ENCODE data around the gene PTPRA. TPM values are rescaled to one million over a fixed set of nuclear protein-coding genes. Genes with fewer than 3 reads are reported as not detected.

PTPRA gene
- total and polyA plus RNA-seq, 9 of the 15 experiments (the other 6 are each of a cell fraction or from before 2014, with no cell fraction given): 3.4 to 80.5 (median 28.0) TPM

DNA sequence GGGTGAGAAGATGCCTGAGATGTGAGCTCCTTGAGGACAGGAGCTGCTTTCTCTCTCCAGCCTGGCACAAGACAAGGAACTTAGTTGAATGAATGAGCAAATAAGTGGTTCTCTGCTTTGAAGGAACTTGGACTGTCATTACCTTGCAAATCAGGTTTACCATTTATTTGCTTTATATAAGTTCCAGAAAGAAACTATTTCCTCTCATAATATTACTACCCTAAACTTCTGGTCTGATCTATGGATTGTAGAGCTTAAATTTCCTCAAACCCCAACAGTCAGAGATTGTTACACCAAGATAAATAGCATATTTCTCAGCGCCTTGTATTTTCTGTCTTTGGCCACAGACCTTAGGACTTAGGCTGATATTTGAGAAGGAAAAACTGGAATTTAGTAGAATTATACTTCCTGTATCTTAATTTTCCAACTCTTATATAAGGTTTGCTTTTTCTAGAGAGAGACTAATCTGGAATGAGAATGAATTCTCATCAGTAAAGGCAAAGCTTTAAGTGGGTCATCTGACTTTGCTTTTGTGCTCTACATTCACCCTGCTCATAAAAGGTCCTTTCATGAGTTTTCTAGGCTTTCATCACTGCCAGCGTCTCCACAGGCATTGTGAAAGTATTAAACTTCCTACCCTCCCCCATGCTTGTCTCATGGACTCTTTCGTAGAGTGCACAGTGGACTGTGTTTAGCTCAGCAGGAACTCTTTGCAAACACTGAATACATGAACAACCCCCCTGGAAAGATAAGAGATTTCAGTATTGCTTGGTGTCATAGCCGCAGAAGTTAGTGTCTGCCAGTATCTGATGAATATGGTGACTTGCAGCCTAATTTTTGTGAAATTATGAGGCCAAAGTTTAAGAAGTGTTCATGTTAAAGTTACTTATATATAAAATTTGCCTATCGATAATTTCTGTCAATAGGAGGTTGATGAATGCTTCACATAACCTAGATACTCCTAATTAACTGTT, 74.0 kb downstream of the PTPRA start (continued):
- TF ChIP-seq, protein P1, sequence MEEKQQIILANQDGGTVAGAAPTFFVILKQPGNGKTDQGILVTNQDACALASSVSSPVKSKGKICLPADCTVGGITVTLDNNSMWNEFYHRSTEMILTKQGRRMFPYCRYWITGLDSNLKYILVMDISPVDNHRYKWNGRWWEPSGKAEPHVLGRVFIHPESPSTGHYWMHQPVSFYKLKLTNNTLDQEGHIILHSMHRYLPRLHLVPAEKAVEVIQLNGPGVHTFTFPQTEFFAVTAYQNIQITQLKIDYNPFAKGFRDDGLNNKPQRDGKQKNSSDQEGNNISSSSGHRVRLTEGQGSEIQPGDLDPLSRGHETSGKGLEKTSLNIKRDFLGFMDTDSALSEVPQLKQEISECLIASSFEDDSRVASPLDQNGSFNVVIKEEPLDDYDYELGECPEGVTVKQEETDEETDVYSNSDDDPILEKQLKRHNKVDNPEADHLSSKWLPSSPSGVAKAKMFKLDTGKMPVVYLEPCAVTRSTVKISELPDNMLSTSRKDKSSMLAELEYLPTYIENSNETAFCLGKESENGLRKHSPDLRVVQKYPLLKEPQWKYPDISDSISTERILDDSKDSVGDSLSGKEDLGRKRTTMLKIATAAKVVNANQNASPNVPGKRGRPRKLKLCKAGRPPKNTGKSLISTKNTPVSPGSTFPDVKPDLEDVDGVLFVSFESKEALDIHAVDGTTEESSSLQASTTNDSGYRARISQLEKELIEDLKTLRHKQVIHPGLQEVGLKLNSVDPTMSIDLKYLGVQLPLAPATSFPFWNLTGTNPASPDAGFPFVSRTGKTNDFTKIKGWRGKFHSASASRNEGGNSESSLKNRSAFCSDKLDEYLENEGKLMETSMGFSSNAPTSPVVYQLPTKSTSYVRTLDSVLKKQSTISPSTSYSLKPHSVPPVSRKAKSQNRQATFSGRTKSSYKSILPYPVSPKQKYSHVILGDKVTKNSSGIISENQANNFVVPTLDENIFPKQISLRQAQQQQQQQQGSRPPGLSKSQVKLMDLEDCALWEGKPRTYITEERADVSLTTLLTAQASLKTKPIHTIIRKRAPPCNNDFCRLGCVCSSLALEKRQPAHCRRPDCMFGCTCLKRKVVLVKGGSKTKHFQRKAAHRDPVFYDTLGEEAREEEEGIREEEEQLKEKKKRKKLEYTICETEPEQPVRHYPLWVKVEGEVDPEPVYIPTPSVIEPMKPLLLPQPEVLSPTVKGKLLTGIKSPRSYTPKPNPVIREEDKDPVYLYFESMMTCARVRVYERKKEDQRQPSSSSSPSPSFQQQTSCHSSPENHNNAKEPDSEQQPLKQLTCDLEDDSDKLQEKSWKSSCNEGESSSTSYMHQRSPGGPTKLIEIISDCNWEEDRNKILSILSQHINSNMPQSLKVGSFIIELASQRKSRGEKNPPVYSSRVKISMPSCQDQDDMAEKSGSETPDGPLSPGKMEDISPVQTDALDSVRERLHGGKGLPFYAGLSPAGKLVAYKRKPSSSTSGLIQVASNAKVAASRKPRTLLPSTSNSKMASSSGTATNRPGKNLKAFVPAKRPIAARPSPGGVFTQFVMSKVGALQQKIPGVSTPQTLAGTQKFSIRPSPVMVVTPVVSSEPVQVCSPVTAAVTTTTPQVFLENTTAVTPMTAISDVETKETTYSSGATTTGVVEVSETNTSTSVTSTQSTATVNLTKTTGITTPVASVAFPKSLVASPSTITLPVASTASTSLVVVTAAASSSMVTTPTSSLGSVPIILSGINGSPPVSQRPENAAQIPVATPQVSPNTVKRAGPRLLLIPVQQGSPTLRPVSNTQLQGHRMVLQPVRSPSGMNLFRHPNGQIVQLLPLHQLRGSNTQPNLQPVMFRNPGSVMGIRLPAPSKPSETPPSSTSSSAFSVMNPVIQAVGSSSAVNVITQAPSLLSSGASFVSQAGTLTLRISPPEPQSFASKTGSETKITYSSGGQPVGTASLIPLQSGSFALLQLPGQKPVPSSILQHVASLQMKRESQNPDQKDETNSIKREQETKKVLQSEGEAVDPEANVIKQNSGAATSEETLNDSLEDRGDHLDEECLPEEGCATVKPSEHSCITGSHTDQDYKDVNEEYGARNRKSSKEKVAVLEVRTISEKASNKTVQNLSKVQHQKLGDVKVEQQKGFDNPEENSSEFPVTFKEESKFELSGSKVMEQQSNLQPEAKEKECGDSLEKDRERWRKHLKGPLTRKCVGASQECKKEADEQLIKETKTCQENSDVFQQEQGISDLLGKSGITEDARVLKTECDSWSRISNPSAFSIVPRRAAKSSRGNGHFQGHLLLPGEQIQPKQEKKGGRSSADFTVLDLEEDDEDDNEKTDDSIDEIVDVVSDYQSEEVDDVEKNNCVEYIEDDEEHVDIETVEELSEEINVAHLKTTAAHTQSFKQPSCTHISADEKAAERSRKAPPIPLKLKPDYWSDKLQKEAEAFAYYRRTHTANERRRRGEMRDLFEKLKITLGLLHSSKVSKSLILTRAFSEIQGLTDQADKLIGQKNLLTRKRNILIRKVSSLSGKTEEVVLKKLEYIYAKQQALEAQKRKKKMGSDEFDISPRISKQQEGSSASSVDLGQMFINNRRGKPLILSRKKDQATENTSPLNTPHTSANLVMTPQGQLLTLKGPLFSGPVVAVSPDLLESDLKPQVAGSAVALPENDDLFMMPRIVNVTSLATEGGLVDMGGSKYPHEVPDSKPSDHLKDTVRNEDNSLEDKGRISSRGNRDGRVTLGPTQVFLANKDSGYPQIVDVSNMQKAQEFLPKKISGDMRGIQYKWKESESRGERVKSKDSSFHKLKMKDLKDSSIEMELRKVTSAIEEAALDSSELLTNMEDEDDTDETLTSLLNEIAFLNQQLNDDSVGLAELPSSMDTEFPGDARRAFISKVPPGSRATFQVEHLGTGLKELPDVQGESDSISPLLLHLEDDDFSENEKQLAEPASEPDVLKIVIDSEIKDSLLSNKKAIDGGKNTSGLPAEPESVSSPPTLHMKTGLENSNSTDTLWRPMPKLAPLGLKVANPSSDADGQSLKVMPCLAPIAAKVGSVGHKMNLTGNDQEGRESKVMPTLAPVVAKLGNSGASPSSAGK (IDR thresholded peaks at IDR 0.05): no peak
- TF ChIP-seq SIN3B (IDR thresholded peaks at IDR 0.05; ENCODE audit: low read depth) (no peak), DACH1 (IDR thresholded peaks at IDR 0.05; ENCODE audit: partially characterized antibody) (no peak), CCAR2 (IDR thresholded peaks at IDR 0.05; ENCODE audit: low read depth, low read length) (no peak), ZKSCAN1 (IDR thresholded peaks at IDR 0.05; ENCODE audit: low read depth, low read length) (no peak), IRF2 (CRISPR knock-in tag; IDR thresholded peaks at IDR 0.05) (no peak), MAFG (tag; conservative IDR thresholded peaks at IDR 0.05) (no peak)
- TF ChIP-seq, protein P2, sequence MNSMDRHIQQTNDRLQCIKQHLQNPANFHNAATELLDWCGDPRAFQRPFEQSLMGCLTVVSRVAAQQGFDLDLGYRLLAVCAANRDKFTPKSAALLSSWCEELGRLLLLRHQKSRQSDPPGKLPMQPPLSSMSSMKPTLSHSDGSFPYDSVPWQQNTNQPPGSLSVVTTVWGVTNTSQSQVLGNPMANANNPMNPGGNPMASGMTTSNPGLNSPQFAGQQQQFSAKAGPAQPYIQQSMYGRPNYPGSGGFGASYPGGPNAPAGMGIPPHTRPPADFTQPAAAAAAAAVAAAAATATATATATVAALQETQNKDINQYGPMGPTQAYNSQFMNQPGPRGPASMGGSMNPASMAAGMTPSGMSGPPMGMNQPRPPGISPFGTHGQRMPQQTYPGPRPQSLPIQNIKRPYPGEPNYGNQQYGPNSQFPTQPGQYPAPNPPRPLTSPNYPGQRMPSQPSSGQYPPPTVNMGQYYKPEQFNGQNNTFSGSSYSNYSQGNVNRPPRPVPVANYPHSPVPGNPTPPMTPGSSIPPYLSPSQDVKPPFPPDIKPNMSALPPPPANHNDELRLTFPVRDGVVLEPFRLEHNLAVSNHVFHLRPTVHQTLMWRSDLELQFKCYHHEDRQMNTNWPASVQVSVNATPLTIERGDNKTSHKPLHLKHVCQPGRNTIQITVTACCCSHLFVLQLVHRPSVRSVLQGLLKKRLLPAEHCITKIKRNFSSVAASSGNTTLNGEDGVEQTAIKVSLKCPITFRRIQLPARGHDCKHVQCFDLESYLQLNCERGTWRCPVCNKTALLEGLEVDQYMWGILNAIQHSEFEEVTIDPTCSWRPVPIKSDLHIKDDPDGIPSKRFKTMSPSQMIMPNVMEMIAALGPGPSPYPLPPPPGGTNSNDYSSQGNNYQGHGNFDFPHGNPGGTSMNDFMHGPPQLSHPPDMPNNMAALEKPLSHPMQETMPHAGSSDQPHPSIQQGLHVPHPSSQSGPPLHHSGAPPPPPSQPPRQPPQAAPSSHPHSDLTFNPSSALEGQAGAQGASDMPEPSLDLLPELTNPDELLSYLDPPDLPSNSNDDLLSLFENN (IDR thresholded peaks at IDR 0.05; ENCODE audit: low read depth in 2 of 2, low read length in 2 of 2): no peak
- TF ChIP-seq, protein P3, sequence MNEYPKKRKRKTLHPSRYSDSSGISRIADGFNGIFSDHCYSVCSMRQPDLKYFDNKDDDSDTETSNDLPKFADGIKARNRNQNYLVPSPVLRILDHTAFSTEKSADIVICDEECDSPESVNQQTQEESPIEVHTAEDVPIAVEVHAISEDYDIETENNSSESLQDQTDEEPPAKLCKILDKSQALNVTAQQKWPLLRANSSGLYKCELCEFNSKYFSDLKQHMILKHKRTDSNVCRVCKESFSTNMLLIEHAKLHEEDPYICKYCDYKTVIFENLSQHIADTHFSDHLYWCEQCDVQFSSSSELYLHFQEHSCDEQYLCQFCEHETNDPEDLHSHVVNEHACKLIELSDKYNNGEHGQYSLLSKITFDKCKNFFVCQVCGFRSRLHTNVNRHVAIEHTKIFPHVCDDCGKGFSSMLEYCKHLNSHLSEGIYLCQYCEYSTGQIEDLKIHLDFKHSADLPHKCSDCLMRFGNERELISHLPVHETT (CRISPR knock-in tag; conservative IDR thresholded peaks at IDR 0.05 in 1 of 2, IDR thresholded peaks at IDR 0.05 in 1 of 2): no peak

Measured in K562 (cell line).